Umbilical cord (tissue), 2 donors: Measurements from ENCODE around the gene P2RX1. TPM values are rescaled to one million over a fixed set of nuclear protein-coding genes. Genes with fewer than 3 reads are reported as not detected.

ENCODE experiments used
- DNase-seq: peaks from one replicate; pipeline ENCODE4 v3.0.0-alpha.2; 2015; ENCODE audit warnings: low spot score
- total RNA-seq: library from RNA; depleted of rRNA; stranded (reverse); fragments of >200 nt; gene quantifications from one replicate; pipeline ENCODE4 v1.2.3, GENCODE V29; 2014; ENCODE audit warnings: low replicate concordance; ENCODE audit not compliant: insufficient read depth

The P2RX1 gene
- total RNA-seq, 1 donor from 2014 or later: 44.5 TPM

GRCh38 chr17:3924512-3925350 is 8.5 kb upstream of the P2RX1 start:
- DNase-seq: no peak

DNA sequence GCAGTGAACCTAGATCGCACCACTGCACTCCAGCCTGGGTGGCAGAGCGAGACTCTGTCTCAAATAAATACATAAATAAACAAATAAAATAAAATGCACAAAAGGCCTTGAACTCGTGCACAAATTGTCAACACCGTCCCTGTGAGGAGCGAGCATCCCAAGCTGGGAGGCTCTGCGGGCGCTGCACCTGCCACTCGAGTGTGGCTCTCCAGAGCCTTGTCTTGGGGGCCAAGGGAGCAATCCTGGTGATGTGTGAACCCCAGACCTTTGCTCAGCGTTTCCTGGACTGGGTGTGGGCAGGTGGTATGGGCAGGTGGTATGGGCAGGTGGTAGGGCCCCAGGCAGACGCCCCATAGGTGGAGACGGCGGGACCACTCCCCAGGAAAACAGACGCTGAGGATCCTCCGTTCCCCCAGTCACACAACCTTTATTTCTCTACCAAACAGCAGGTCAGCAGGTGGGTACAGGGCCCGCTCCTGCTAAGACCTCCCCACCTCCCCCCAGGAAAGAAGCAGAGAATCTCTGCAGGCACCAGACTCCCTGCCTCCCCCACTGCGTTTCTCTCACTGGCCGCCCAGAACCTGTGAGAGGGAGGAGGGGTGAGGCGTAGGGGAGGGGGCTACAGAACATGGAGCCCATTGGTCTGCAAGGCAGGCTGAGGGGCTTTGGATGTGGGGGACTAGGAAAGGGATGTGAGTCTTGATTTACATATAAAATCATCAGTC is 7.4 kb upstream of the P2RX1 start:
- DNase-seq: no peak

GRCh38 chr17:3922765-3923164 is 6.5 kb upstream of the P2RX1 start:
- DNase-seq: no peak

DNA sequence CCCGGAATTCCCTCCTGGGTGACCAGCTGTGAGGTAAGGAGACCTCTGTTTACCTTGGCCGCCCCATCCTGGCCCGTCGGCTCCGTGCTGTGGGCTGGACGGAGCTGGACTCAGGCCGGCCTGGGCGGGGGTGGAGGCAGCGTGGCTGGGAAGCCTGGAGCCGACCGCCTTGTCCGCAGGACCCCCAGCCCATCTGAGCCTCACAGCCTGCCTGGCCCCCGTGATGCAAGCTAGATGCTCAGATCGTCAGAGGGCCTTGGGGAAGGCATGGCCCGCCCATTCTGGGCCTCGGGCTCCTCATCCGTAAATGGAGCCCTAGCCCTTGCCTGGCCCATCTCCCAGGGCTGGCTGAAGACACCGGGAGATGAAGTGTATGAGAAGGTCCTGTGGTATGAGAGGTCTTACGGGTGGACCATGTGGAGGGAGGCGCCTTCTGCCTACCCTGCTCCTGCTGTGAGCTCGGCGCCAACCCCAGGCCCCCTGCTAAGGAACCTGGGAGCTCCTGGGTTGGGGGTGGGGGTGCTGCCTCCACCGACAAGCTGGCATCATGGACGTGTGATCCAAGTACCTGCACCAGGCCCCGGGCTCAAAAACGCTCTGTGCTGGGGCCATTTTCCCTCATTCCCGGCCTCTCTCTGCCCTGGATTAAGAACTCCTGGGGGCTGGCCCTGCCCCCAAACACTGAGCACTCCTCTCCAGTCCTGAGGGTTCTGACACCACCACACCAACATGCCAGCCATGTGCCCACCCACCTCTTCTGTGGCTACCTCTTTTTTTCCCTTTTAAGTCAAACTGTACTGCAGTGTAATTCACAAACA is 5.4 kb upstream of the P2RX1 start:
- DNase-seq: no peak

GRCh38 chr17:3921006-3921405 is 4.7 kb upstream of the P2RX1 start:
- DNase-seq: no peak

- no peak for DNase-seq
These were observed 2.9 kb upstream of the P2RX1 start for GRCh38 chr17:3919123-3919624.

DNA sequence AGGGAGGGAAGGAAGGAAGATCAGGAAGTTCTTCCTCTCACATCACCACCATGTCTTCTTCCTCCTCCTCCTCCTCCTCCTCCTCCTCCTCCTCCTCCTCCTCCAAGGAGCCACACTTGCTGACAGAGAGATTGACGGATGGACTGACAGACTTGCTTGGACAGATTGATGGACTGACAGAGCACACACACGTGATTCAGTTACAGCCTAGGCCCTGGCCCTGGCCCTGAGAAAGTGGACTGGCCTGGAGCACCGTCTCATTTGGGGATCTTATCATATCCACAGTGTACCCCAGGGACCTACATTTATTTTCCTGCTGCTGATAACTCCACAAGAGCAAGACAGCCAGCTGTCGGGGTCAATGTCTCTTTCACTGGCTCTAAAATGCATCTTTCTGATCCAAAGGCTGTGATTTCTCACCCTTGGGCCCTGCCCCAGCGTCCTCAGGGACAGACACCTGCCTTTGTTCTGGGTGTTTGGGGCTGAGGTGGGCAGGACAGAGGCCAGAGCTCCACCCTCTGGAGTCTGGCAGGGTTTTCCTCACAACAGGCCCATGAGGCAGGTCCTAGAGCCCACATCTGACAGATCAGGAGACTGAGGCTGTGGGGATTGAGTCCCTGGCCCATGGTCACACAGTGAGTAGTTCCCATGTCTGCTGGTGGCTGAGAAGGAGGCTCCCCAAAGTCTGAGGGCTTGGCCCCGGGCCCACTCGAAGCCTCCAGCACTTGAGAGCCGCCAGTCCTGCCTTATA is 2.3 kb upstream of the P2RX1 start:
- no peak for DNase-seq

DNA sequence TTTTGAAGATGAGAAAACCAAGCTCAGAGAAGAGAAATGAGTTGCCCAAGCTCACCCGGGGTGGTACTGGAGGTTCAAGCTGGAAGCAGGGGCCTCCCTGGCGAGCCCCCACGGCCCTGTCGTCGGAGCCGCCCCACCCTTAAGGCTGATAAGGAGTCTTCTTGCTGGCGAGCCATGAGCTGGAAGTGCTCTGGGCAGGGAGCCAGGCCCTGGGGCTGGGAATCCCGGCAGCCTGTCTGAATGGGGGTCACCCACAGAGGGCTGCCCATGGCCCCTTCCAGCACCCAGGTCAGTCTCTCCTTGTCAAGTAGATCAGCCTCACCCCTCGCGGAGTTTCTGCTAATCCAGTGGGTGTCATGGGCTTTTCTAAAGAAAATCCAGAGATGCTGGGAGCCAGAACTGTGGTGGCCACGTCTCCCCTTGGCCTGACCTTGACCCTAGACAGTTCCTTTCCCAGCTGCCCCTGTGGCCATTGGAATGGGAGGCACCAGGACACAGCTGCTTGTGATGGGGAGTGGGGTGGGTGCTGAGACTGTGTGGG is 1.2 kb upstream of the P2RX1 start:
- peak; percentile 89 for DNase-seq

DNA sequence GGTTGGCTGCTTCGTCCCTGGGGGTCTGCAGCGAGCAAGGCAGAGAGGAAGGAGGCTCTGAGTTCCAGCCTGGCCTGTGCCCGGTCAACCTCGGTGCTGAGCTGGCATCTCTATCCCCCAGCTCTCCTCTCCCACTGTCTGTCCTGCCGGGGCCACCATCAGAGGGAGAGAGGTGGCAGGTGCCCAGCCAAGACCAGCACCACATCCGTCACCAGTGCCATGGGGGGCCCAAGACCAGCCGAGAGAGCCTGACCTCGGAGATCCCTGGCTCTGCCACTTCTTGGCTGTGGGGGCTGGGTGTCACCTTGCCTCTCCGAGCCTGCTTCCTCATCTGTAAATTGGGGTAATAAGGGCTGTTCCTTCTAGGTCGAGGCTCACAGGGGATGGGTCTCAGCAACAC is 560 bp upstream of the P2RX1 start:
- no peak for DNase-seq

DNA sequence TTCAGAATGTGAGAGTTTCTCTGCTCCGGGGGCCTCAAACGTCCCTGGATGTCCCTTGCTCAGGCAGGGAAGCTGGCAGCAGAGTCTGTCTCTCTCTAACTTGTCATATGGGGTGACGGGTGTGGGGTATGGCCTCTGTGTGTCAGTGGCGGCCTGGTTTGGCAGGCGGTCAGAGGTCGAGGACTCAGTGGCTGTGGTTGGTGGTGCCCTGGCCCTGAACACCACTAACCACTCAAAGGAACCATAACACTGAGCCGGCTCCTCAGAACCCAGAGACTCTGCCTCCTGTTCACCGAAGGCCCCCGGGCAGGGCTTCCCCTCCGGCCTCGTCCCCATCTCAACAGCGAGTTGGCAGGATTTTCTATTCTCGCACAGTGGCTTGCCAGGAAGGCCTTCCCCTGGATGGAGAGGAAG is 677 bp downstream of the P2RX1 start:
- peak; percentile 38 for DNase-seq

DNA sequence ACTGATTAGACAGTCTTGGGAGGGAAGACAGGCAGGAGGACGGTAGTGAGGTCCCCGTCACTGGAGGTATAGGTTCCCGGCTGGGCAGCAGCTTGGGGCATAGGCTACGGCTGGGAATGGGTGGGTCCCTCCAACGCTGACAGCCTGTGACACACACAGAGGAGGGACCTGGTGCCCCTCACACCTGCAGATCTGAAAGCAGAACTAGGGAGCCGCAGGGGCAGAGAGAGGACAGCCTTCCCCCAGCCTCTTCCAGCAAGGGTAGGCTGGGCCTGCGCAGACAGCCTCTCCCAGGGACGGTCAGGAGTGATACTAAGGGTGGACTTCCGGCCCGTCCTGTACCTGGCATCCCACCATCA is 2.0 kb downstream of the P2RX1 start:
- DNase-seq: no peak

- DNase-seq: peak; percentile 84
These were observed 2.5 kb downstream of the P2RX1 start for GRCh38 chr17:3913531-3914311.

GRCh38 chr17:3912827-3913226 is 3.4 kb downstream of the P2RX1 start:
- no peak for DNase-seq

- DNase-seq: no peak
These were observed 4.8 kb downstream of the P2RX1 start for GRCh38 chr17:3911271-3912053.

DNA sequence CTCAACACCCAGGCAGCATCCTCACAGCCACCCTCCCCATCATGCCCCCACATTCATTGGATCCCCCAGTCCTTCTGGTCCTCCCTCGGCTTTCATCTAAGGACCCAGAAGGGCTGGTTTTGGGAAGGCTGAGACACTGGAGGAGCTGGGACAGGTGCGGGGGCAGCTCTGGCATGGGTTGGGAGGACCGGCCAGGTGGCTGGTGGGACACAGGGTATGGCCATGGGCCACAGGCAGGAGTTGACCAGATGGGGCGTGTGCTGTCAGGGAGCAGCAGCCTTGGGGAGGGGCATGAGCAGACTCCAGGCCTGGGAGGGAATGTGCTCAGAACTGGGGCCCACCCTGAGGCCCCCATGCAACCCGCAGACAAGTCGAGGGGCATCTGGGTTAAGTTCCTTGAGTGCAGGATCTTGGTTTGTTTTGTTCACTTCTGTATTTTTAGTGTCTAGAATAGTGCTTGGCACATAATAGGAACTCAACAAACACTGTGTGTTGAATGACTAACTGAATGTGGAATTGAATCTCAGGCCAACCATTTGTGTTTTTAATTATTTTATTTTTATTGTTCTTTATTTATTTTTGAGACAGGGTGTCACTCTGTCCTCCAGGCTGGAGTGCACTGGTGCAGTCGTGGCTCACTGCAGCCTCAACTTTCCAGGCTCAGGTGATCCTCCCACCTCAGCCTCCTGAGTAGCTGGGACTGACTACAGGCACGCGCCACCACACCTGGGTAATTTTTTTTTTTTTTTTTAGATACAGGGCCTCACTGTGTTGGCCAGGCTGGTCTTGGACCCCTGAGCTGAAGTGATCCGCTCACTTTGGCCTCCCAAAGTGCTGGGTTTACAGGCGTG is 5.6 kb downstream of the P2RX1 start:
- DNase-seq: no peak

GRCh38 chr17:3909257-3909656 is 7.0 kb downstream of the P2RX1 start:
- DNase-seq: no peak

- no peak for DNase-seq
These were observed 8.6 kb downstream of the P2RX1 start for GRCh38 chr17:3907483-3908216.

- DNase-seq: no peak
These were observed 9.4 kb downstream of the P2RX1 start for GRCh38 chr17:3906881-3907280.
